GM19043 (cell line): Measurements from ENCODE around the gene RNF14.
A peak's percentile ranks its signal among the peaks of the same experiment; 100 is the strongest.
"Not testable (repeated sequence)": the region's sequence is repeated elsewhere in the genome, so short reads cannot be mapped to it uniquely, and the experiment has no call there.

ENCODE experiments used
- ATAC-seq: cut with Tn5 transposase; IDR thresholded peaks from one replicate; pipeline ENCODE4 v1.9.1; 2021; ENCODE audit warnings: low read depth; ENCODE audit not compliant: unreplicated experiment

The RNF14 gene

GRCh38 chr5:142012792-142013388 is 44.0 kb downstream of the RNF14 start, which contains the start of gene GNPDA1:
GNPDA1 (minus strand) TSS chr5:142013027; CDS start chr5:142012035, 992 bp downstream.
- ATAC-seq: peak; percentile 45

- ATAC-seq: no peak
Measured at GRCh38 chr5:142013734-142014521, 45.0 kb downstream of the RNF14 start.

- ATAC-seq: peak; percentile 22
Measured at GRCh38 chr5:142014911-142015584, 46.1 kb downstream of the RNF14 start.

- peak; percentile 28 for ATAC-seq
Measured at GRCh38 chr5:142015781-142016533, 47.1 kb downstream of the RNF14 start.

GRCh38 chr5:142016556-142016955 is 47.7 kb downstream of the RNF14 start:
- peak; percentile 42 for ATAC-seq

- ATAC-seq: no peak
Measured at GRCh38 chr5:142017832-142018427, 49.0 kb downstream of the RNF14 start.

GRCh38 chr5:142020122-142020659 is 51.3 kb downstream of the RNF14 start:
- ATAC-seq: no peak

- ATAC-seq: no peak
Measured at GRCh38 chr5:142023836-142024235, 54.9 kb downstream of the RNF14 start.

GRCh38 chr5:142024771-142025304 is 55.9 kb downstream of the RNF14 start:
- peak; percentile 100 for ATAC-seq

- no peak for ATAC-seq
Measured at GRCh38 chr5:142025637-142026036, 56.7 kb downstream of the RNF14 start.

GRCh38 chr5:142032150-142032549 is 63.2 kb downstream of the RNF14 start:
- no peak for ATAC-seq

- no peak for ATAC-seq
Measured at GRCh38 chr5:142032747-142033631, 64.1 kb downstream of the RNF14 start.

GRCh38 chr5:142033632-142034567 is 65.0 kb downstream of the RNF14 start:
- not testable (repeated sequence) for ATAC-seq

GRCh38 chr5:142034994-142035393 is 66.1 kb downstream of the RNF14 start:
- ATAC-seq: no peak

GRCh38 chr5:142036918-142037317 is 68.0 kb downstream of the RNF14 start:
- ATAC-seq: no peak

GRCh38 chr5:142037599-142037998 is 68.7 kb downstream of the RNF14 start:
- ATAC-seq: not testable (repeated sequence)

GRCh38 chr5:142038735-142039134 is 69.8 kb downstream of the RNF14 start:
- ATAC-seq: no peak
